ENCODE results near the gene TYSND1.

DNA sequence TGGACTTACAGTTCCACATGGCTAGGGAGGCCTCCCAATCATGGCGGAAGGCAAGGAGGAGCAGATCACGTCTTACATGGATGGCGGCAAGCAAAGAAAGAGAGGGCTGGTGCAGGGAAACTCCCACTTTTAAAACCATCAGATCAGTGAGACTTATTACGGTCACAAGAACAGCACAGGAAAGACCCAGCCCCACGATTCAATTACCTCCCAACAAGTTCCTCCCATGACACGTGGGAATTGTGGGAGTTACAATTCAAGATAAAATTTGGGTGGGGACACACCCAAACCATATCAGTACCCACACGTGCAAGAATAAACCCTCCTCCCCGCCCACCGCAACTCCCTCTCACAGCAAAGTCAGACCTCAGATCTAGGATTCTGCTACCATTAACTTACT is 9.4 kb downstream of the TYSND1 start:
- TF ChIP-seq, protein P1, sequence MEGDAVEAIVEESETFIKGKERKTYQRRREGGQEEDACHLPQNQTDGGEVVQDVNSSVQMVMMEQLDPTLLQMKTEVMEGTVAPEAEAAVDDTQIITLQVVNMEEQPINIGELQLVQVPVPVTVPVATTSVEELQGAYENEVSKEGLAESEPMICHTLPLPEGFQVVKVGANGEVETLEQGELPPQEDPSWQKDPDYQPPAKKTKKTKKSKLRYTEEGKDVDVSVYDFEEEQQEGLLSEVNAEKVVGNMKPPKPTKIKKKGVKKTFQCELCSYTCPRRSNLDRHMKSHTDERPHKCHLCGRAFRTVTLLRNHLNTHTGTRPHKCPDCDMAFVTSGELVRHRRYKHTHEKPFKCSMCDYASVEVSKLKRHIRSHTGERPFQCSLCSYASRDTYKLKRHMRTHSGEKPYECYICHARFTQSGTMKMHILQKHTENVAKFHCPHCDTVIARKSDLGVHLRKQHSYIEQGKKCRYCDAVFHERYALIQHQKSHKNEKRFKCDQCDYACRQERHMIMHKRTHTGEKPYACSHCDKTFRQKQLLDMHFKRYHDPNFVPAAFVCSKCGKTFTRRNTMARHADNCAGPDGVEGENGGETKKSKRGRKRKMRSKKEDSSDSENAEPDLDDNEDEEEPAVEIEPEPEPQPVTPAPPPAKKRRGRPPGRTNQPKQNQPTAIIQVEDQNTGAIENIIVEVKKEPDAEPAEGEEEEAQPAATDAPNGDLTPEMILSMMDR (IDR thresholded peaks at IDR 0.05), result no peak
- TF ChIP-seq EP300 (IDR thresholded peaks at IDR 0.05) (no peak), POLR2AphosphoS5 (IDR thresholded peaks at IDR 0.05) (no peak), POLR2A (IDR thresholded peaks at IDR 0.05) (no peak)
